ENCODE data around the gene ATP6V1B1. TPM values are rescaled to one million over a fixed set of nuclear protein-coding genes. Genes with fewer than 3 reads are reported as not detected.

Gene ATP6V1B1
- total RNA-seq, 1 donor from 2014 or later = not detected

DNA sequence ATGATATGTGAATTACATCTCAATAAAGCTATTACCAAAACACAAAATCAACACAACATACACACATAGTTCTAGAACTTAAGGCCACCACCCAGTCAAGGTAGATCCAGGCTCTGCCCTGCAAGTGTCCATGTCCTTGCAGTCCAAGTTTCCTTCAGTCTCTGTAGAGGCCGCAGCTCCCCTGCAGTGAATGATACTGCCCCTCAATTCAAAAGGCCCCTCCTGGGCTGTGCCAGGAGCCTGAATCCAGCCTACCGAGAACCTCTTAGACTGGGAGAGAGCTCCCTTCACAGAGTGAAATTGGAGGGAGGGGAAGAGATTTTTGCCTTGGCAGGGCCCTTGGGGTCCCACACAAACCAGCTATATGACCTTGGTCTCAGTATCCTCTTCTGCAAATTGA, 42.5 kb upstream of the ATP6V1B1 start:
- Mint-ChIP-seq H3K4me1 (peaks cover 12% of the 10 kb centered on the region), H3K4me3 (no peak overlapping the region), H3K27ac (no peak overlapping the region), H3K9me3 (no peaks in the 10 kb centered on the region), H3K27me3 (peaks cover 85% of the 10 kb centered on the region), H3K36me3 (ENCODE audit: low read depth) (no peaks in the 10 kb centered on the region)
- intact Hi-C loops (cut with micrococcal nuclease) = no loop called here
- no peak for ATAC-seq (ENCODE audit: low read depth)
- CTCF ChIA-PET = no interaction called here
- no peak for DNase-seq
- TF ChIP-seq, protein P1, sequence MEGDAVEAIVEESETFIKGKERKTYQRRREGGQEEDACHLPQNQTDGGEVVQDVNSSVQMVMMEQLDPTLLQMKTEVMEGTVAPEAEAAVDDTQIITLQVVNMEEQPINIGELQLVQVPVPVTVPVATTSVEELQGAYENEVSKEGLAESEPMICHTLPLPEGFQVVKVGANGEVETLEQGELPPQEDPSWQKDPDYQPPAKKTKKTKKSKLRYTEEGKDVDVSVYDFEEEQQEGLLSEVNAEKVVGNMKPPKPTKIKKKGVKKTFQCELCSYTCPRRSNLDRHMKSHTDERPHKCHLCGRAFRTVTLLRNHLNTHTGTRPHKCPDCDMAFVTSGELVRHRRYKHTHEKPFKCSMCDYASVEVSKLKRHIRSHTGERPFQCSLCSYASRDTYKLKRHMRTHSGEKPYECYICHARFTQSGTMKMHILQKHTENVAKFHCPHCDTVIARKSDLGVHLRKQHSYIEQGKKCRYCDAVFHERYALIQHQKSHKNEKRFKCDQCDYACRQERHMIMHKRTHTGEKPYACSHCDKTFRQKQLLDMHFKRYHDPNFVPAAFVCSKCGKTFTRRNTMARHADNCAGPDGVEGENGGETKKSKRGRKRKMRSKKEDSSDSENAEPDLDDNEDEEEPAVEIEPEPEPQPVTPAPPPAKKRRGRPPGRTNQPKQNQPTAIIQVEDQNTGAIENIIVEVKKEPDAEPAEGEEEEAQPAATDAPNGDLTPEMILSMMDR (IDR thresholded peaks at IDR 0.05) = no peak
- POLR2A ChIA-PET = no interaction called here

DNA sequence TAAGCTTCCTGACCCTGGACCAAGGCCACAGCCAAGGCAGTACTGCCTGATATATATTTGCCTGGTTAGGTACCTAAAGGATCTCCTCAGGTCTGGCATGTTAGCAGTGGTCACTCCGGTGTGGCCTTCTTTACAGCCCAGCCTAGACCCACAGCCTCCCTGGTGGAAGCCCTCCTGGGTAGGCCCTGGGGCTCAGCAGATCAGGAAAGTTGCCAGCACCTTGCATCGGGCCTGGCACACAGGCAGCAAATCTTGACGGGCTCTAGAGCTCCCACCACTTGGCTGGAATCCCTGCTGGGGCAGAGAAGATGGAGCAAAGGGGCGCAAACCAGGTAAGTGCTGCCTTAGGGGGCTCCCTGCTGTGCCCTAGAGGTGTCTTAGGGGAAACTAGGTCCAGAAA, 40.9 kb upstream of the ATP6V1B1 start:
- peaks cover 85% of the 10 kb centered on the region for H3K27me3 Mint-ChIP-seq
- H3K9me3 Mint-ChIP-seq = no peaks in the 10 kb centered on the region
- peaks cover 5% of the 10 kb centered on the region for H3K4me1 Mint-ChIP-seq
- no peaks in the 10 kb centered on the region for H3K36me3 Mint-ChIP-seq (ENCODE audit: low read depth)
- TF ChIP-seq, protein P1 (IDR thresholded peaks at IDR 0.05) = no peak
- CTCF ChIA-PET = no interaction called here
- POLR2A ChIA-PET = no interaction called here
- no peak overlapping the region for H3K27ac Mint-ChIP-seq
- H3K4me3 Mint-ChIP-seq = no peak overlapping the region
- DNase-seq (no peak), ATAC-seq (ENCODE audit: low read depth) (no peak)
- intact Hi-C loops (cut with micrococcal nuclease) = no loop called here

DNA sequence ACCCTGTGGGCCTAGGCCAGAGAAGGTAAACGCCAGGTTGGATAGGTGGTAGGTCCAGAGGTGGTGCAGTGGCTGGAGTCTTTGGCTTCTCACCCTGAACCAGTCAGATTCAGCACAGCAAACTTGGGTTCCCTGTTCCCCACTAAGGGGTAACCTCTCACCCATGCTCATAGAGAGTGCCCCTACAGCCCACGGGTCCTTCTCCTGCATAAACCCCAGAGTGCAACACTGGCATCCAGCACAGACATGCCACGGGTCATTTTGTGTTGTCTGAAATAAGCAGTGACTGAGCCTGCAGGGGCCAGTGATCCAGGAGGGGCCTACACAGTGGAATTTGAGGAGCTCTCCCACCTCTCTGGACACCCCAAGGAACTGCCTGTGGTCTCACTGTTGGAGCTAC, 40.5 kb upstream of the ATP6V1B1 start:
- Mint-ChIP-seq H3K4me3 (no peak overlapping the region), H3K36me3 (ENCODE audit: low read depth) (no peaks in the 10 kb centered on the region), H3K27ac (no peak overlapping the region), H3K4me1 (peaks cover 8% of the 10 kb centered on the region), H3K9me3 (no peaks in the 10 kb centered on the region), H3K27me3 (peaks cover 86% of the 10 kb centered on the region)
- CTCF ChIA-PET = no interaction called here
- intact Hi-C loops (cut with micrococcal nuclease) = no loop called here
- ATAC-seq (ENCODE audit: low read depth) (no peak), DNase-seq (no peak)
- TF ChIP-seq, protein P1 (IDR thresholded peaks at IDR 0.05) = no peak
- POLR2A ChIA-PET = no interaction called here

DNA sequence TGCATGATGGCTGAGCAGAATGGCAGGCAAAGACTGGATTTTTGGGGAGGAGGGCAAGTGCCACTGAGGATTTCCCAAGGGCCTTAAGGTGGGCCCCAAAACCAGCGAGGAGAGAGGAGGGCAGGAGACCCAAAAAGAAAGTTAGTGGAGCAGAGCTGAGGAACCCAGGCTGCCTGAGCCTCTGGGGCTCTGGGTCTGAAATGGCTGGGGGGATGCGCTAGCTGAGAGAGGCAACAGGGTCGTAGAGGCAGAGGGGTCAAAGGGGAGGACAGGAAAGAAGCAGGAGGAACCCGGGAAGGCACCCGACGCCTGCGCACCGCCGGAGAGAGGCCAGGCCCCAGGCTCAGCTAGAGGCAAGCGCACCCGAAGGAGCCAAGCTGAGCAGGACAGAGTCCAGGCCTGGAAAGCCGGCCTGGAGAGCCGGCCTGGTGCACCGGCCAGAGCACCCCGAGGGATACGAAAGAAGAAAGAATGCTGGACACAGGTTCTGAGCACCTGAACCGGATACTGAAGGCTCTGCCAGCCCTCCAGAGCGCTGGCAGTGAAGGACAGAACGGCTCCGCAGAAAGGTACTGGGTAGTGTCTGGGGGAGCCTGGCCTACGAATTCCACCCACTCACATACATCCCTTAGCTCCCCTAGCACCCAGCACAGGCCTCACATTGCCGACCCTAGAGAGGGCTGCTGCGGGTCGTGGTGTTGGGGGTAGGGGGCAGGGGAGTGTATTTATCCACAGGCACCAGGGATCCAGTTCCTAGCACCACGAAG, 39.5 kb upstream of the ATP6V1B1 start:
- Mint-ChIP-seq H3K4me3 (no peak overlapping the region), H3K36me3 (ENCODE audit: low read depth) (no peaks in the 10 kb centered on the region), H3K27ac (no peak overlapping the region), H3K9me3 (no peaks in the 10 kb centered on the region), H3K4me1 (peaks cover 13% of the 10 kb centered on the region), H3K27me3 (peaks cover 81% of the 10 kb centered on the region)
- ATAC-seq (ENCODE audit: low read depth) (no peak), DNase-seq (no peak)
- POLR2A ChIA-PET = no interaction called here
- TF ChIP-seq, protein P1 (IDR thresholded peaks at IDR 0.05) = no peak
- intact Hi-C loops (cut with micrococcal nuclease) = no loop called here
- CTCF ChIA-PET = no interaction called here

DNA sequence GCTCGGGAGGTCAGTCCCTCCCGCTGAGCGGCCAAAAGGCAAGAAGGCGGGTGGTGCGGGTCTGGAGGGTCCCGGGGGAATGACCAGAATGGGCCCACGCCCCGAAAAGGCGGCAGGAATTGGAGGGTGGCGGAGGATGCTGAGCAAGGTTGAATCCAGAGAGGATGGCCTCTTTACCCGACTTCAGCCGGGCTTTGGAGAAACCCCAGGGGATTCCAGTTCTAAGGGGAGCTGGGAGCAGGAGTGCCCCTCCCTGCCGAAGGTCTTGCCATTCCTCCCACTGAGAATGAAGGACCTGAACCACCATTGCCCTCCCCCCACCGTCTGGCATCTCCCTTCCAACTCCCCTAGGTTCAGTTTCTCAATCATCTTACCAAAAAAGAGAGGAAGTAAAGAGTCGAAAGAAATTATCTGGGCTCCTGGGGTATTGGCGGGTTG, 38.9 kb upstream of the ATP6V1B1 start:
- H3K36me3 Mint-ChIP-seq (ENCODE audit: low read depth) = no peaks in the 10 kb centered on the region

More for the DNA sequence above, 38.9 kb upstream of the ATP6V1B1 start:
- Mint-ChIP-seq H3K27me3 (peaks cover 80% of the 10 kb centered on the region), H3K27ac (no peak overlapping the region), H3K9me3 (no peaks in the 10 kb centered on the region), H3K4me1 (peaks cover 17% of the 10 kb centered on the region), H3K4me3 (no peak overlapping the region)
- no peak for DNase-seq
- intact Hi-C loops (cut with micrococcal nuclease) = no loop called here
- POLR2A ChIA-PET = no interaction called here
- TF ChIP-seq, protein P1 (IDR thresholded peaks at IDR 0.05) = no peak
- CTCF ChIA-PET = no interaction called here
- no peak for ATAC-seq (ENCODE audit: low read depth)

All from activated B cell treated with CpG ODN at 0.5 μM for 24 hours (primary cell).